ENCODE measurements around the gene GAL3ST2.

GRCh38 chr2:241798081-241798630 lies 21.5 kb downstream of the GAL3ST2 start:
- no peak for TF ChIP-seq CTCF (conservative IDR thresholded peaks at IDR 0.05; ENCODE audit: low read length)
- no peak for TF ChIP-seq EZH2phosphoT487 (IDR thresholded peaks at IDR 0.05; ENCODE audit: borderline replicate concordance, low read depth, low read length)
